GM21390 (cell line): ENCODE results near the gene ZCCHC3.

ENCODE experiments used
- ATAC-seq: cut with Tn5 transposase; IDR thresholded peaks from one replicate; pipeline ENCODE4 v1.9.1; 2021; ENCODE audit not compliant: unreplicated experiment

The ZCCHC3 gene

GRCh38 chr20:341682-342081, 44.3 kb downstream of the ZCCHC3 start:
- ATAC-seq: no peak

- ATAC-seq: no peak
Measured at GRCh38 chr20:343107-343506, 45.7 kb downstream of the ZCCHC3 start.

GRCh38 chr20:346033-346639, 48.8 kb downstream of the ZCCHC3 start:
- no peak for ATAC-seq

- ATAC-seq: peak; percentile 43
Measured at GRCh38 chr20:346640-347316, 49.4 kb downstream of the ZCCHC3 start, which contains the start of gene NRSN2. Gene NRSN2, plus strand, starts transcription at chr20:347111. Its CDS starts 2,533 bp downstream, at chr20:349644.

- peak; percentile 11 for ATAC-seq
Measured at GRCh38 chr20:347317-347639, 49.9 kb downstream of the ZCCHC3 start.

- peak; percentile 74 for ATAC-seq
Measured at GRCh38 chr20:347640-348484, 50.5 kb downstream of the ZCCHC3 start.

- ATAC-seq: no peak
Measured at GRCh38 chr20:348972-349841, 51.8 kb downstream of the ZCCHC3 start.
